Activated CD4-positive, alpha-beta T cell treated with anti-CD3 and anti-CD28 coated beads, Interleukin-2, amount 10 ng/mL, durations not matched to agents 7 days and 5 days (primary cell): ENCODE measurements around the gene FBXO30. TPM values are rescaled to one million over a fixed set of nuclear protein-coding genes. Genes with fewer than 3 reads are reported as not detected.
A peak's percentile ranks its signal among the peaks of the same experiment; 100 is the strongest.

ENCODE experiments used
- CTCF ChIA-PET: fragments of 350-600 bp; sonication (Branson Sonifier 250); formaldehyde crosslinking; loops from one replicate; lab custom pipeline; 2021; ENCODE audit warnings: antibody characterized with exemption; lab: Charles Lee
- POLR2A ChIA-PET: fragments of 350-600 bp; sonication (Branson Sonifier 250); formaldehyde crosslinking; loops from one replicate; lab custom pipeline; 2021; ENCODE audit warnings: antibody characterized with exemption; lab: Charles Lee
- DNase-seq: peaks from one replicate; pipeline ENCODE4 v3.0.0-alpha.2; 2020
- H3K27ac Mint-ChIP-seq: one replicate; pipeline ENCODE4 v1.8.0; 2021; ENCODE audit warnings: mild to moderate bottlenecking, moderate library complexity, mixed read lengths
- H3K27me3 Mint-ChIP-seq: one replicate; pipeline ENCODE4 v1.8.0; 2021; ENCODE audit warnings: mixed read lengths
- H3K36me3 Mint-ChIP-seq: one replicate; pipeline ENCODE4 v1.8.0; 2021; ENCODE audit warnings: low read depth, mixed read lengths
- H3K4me1 Mint-ChIP-seq: one replicate; pipeline ENCODE4 v1.8.0; 2021; ENCODE audit warnings: mixed read lengths
- H3K4me3 Mint-ChIP-seq: one replicate; pipeline ENCODE4 v1.8.0; 2021; ENCODE audit warnings: mild to moderate bottlenecking, moderate library complexity, mixed read lengths
- H3K9me3 Mint-ChIP-seq: one replicate; pipeline ENCODE4 v1.8.0; 2021; ENCODE audit warnings: mixed read lengths
- total RNA-seq, 2 experiments: library from RNA; stranded (reverse); gene quantifications; one replicate each; pipeline ENCODE4 v1.2.3, GENCODE V29; 2021

Gene FBXO30
- total RNA-seq, 2 experiments from 2014 or later, result 3.1 to 4.0 TPM

GRCh38 chr6:145836772-145837171, 22.2 kb upstream of the FBXO30 start:
- DNase-seq, result no peak
- CTCF ChIA-PET, result interaction anchor here (1.2 kb wide), 1 partner anchor 11 kb away, joined by 3 read pairs; no protein-coding TSS in a partner anchor
- POLR2A ChIA-PET, result no interaction called here
- Mint-ChIP-seq H3K4me1 (peaks cover 8% of the 10 kb centered on the region), H3K9me3 (no peaks in the 10 kb centered on the region), H3K27me3 (no peaks in the 10 kb centered on the region), H3K27ac (no peak overlapping the region), H3K4me3 (no peak overlapping the region), H3K36me3 (no peaks in the 10 kb centered on the region)

- no peaks in the 10 kb centered on the region for H3K9me3 Mint-ChIP-seq
- ChIA-PET POLR2A (no interaction called here), CTCF (interaction anchor here (1.2 kb wide), 1 partner anchor 10 kb away, joined by 3 read pairs; no protein-coding TSS in a partner anchor)
- H3K4me1 Mint-ChIP-seq, result peaks cover 8% of the 10 kb centered on the region
- no peak overlapping the region for H3K27ac Mint-ChIP-seq
- no peaks in the 10 kb centered on the region for H3K36me3 Mint-ChIP-seq
- H3K27me3 Mint-ChIP-seq, result no peaks in the 10 kb centered on the region
- DNase-seq, result no peak
- H3K4me3 Mint-ChIP-seq, result no peak overlapping the region
Measured at GRCh38 chr6:145836170-145836569, 21.6 kb upstream of the FBXO30 start.

GRCh38 chr6:145830612-145831011, 16.0 kb upstream of the FBXO30 start:
- no peak for DNase-seq
- POLR2A ChIA-PET, result no interaction called here
- CTCF ChIA-PET, result no interaction called here
- Mint-ChIP-seq H3K4me3 (no peak overlapping the region), H3K27ac (no peak overlapping the region), H3K36me3 (no peaks in the 10 kb centered on the region), H3K4me1 (no peaks in the 10 kb centered on the region), H3K9me3 (no peaks in the 10 kb centered on the region), H3K27me3 (no peaks in the 10 kb centered on the region)

GRCh38 chr6:145829950-145830349, 15.4 kb upstream of the FBXO30 start:
- H3K27ac Mint-ChIP-seq, result no peak overlapping the region
- POLR2A ChIA-PET, result no interaction called here
- H3K36me3 Mint-ChIP-seq, result no peaks in the 10 kb centered on the region
- H3K4me3 Mint-ChIP-seq, result no peak overlapping the region
- no peak for DNase-seq
- CTCF ChIA-PET, result no interaction called here
- H3K27me3 Mint-ChIP-seq, result no peaks in the 10 kb centered on the region
- H3K4me1 Mint-ChIP-seq, result no peaks in the 10 kb centered on the region
- peaks cover 2% of the 10 kb centered on the region for H3K9me3 Mint-ChIP-seq

GRCh38 chr6:145829102-145829501, 14.5 kb upstream of the FBXO30 start:
- no peaks in the 10 kb centered on the region for H3K36me3 Mint-ChIP-seq
- ChIA-PET CTCF (no interaction called here), POLR2A (no interaction called here)
- no peaks in the 10 kb centered on the region for H3K4me1 Mint-ChIP-seq
- peaks cover 2% of the 10 kb centered on the region for H3K9me3 Mint-ChIP-seq
- H3K27ac Mint-ChIP-seq, result no peak overlapping the region
- H3K27me3 Mint-ChIP-seq, result no peaks in the 10 kb centered on the region
- H3K4me3 Mint-ChIP-seq, result no peak overlapping the region
- DNase-seq, result no peak

- ChIA-PET CTCF (no interaction called here), POLR2A (no interaction called here)
- no peak for DNase-seq
- Mint-ChIP-seq H3K27me3 (no peaks in the 10 kb centered on the region), H3K27ac (no peak overlapping the region), H3K4me3 (no peak overlapping the region), H3K36me3 (peaks cover 6% of the 10 kb centered on the region), H3K9me3 (peaks cover 2% of the 10 kb centered on the region), H3K4me1 (peaks cover 27% of the 10 kb centered on the region)
Measured at GRCh38 chr6:145824344-145824743, 9.7 kb upstream of the FBXO30 start.

GRCh38 chr6:145823328-145823944, 8.8 kb upstream of the FBXO30 start:
- Mint-ChIP-seq H3K36me3 (peaks cover 6% of the 10 kb centered on the region), H3K4me1 (peaks cover 27% of the 10 kb centered on the region), H3K27ac (no peak overlapping the region), H3K4me3 (no peak overlapping the region), H3K27me3 (no peaks in the 10 kb centered on the region), H3K9me3 (peaks cover 2% of the 10 kb centered on the region)
- ChIA-PET CTCF (interaction anchor here (0.7 kb wide), 1 partner anchor 15 kb away, joined by 3 read pairs; no protein-coding TSS in a partner anchor), POLR2A (no interaction called here)
- DNase-seq, result no peak

- DNase-seq, result no peak
- ChIA-PET CTCF (no interaction called here), POLR2A (no interaction called here)
- Mint-ChIP-seq H3K27me3 (no peaks in the 10 kb centered on the region), H3K4me1 (peaks cover 27% of the 10 kb centered on the region), H3K9me3 (peaks cover 2% of the 10 kb centered on the region), H3K36me3 (peaks cover 6% of the 10 kb centered on the region), H3K27ac (no peak overlapping the region), H3K4me3 (no peak overlapping the region)
Measured at GRCh38 chr6:145822456-145822855, 7.9 kb upstream of the FBXO30 start.

GRCh38 chr6:145819994-145820393, 5.4 kb upstream of the FBXO30 start:
- CTCF ChIA-PET, result no interaction called here

GRCh38 chr6:145818796-145819195, 4.2 kb upstream of the FBXO30 start:
- Mint-ChIP-seq H3K36me3 (peaks cover 10% of the 10 kb centered on the region), H3K4me3 (no peak overlapping the region), H3K9me3 (no peaks in the 10 kb centered on the region), H3K4me1 (peaks cover 44% of the 10 kb centered on the region), H3K27me3 (no peaks in the 10 kb centered on the region), H3K27ac (no peak overlapping the region)
- POLR2A ChIA-PET, result no interaction called here
- CTCF ChIA-PET, result no interaction called here
- DNase-seq, result no peak

More at GRCh38 chr6:145819994-145820393, 5.4 kb upstream of the FBXO30 start:
- Mint-ChIP-seq H3K4me1 (peaks cover 41% of the 10 kb centered on the region), H3K36me3 (peaks cover 10% of the 10 kb centered on the region), H3K9me3 (no peaks in the 10 kb centered on the region), H3K27ac (no peak overlapping the region), H3K4me3 (no peak overlapping the region), H3K27me3 (no peaks in the 10 kb centered on the region)
- no peak for DNase-seq
- POLR2A ChIA-PET, result no interaction called here

- DNase-seq, result no peak
- no peaks in the 10 kb centered on the region for H3K9me3 Mint-ChIP-seq
- ChIA-PET POLR2A (no interaction called here), CTCF (no interaction called here)
- peak overlapping the region; percentile 94 for H3K4me3 Mint-ChIP-seq
- H3K27me3 Mint-ChIP-seq, result no peaks in the 10 kb centered on the region
- no peak overlapping the region for H3K27ac Mint-ChIP-seq
- H3K4me1 Mint-ChIP-seq, result peaks cover 39% of the 10 kb centered on the region
- H3K36me3 Mint-ChIP-seq, result peaks cover 9% of the 10 kb centered on the region
Measured at GRCh38 chr6:145816392-145816791, 1.8 kb upstream of the FBXO30 start.

- no peak for DNase-seq
- CTCF ChIA-PET, result interaction anchor here (0.7 to 1.3 kb wide), 4 partner anchors 10 to 81 kb away, joined by 3 to 5 read pairs (median 3); partner anchors contain the start of gene EPM2A
Measured at GRCh38 chr6:145815309-145816274, 997 bp upstream of the FBXO30 start.

More at GRCh38 chr6:145815309-145816274, 997 bp upstream of the FBXO30 start:
- H3K4me3 Mint-ChIP-seq, result peak overlapping the region; percentile 94
- H3K4me1 Mint-ChIP-seq, result peaks cover 35% of the 10 kb centered on the region
- POLR2A ChIA-PET, result interaction anchor here (0.6 to 1.4 kb wide), 2 partner anchors 81 to 95 kb away, joined by 3 to 4 read pairs; partner anchors contain the start of gene EPM2A
- no peaks in the 10 kb centered on the region for H3K9me3 Mint-ChIP-seq
- no peaks in the 10 kb centered on the region for H3K27me3 Mint-ChIP-seq
- peaks cover 4% of the 10 kb centered on the region for H3K36me3 Mint-ChIP-seq
- H3K27ac Mint-ChIP-seq, result peak overlapping the region; percentile 97
